ENCODE measurements around the gene CFAP157. TPM values are rescaled to one million over a fixed set of nuclear protein-coding genes. Genes with fewer than 3 reads are reported as not detected.

The CFAP157 gene
- total and polyA plus RNA-seq, 2 of the 13 experiments (the other 11 are each of a cell fraction or from before 2014, with no cell fraction given) = 0.07 TPM; not detected in 1

- TF ChIP-seq IKZF5 (CRISPR knock-in tag; IDR thresholded peaks at IDR 0.05) = 0 out of 2 replicates have a peak, but pooled peaks have one; percentile 23
- TF ChIP-seq, protein P1, sequence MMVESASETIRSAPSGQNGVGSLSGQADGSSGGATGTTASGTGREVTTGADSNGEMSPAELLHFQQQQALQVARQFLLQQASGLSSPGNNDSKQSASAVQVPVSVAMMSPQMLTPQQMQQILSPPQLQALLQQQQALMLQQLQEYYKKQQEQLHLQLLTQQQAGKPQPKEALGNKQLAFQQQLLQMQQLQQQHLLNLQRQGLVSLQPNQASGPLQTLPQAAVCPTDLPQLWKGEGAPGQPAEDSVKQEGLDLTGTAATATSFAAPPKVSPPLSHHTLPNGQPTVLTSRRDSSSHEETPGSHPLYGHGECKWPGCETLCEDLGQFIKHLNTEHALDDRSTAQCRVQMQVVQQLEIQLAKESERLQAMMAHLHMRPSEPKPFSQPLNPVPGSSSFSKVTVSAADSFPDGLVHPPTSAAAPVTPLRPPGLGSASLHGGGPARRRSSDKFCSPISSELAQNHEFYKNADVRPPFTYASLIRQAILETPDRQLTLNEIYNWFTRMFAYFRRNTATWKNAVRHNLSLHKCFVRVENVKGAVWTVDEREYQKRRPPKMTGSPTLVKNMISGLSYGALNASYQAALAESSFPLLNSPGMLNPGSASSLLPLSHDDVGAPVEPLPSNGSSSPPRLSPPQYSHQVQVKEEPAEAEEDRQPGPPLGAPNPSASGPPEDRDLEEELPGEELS (CRISPR knock-in tag; IDR thresholded peaks at IDR 0.05) = peak; percentile 63
- TF ChIP-seq GATA4 (IDR thresholded peaks at IDR 0.05; ENCODE audit: borderline replicate concordance, low read depth) = no peak
- TF ChIP-seq HOXA7 (CRISPR knock-in tag; IDR thresholded peaks at IDR 0.05) = no peak
- TF ChIP-seq IKZF1 (IDR thresholded peaks at IDR 0.05) = no peak
- TF ChIP-seq MAZ (IDR thresholded peaks at IDR 0.05; ENCODE audit: borderline replicate concordance, low read depth, low read length) = no peak
- TF ChIP-seq MAZ (CRISPR knock-in tag; IDR thresholded peaks at IDR 0.05; ENCODE audit: low read depth) = peak; percentile 37; the same call in 1 of the 2 replicates
- peak; percentile 61 for TF ChIP-seq MNT (IDR thresholded peaks at IDR 0.05)
- 0 out of 2 replicates have a peak, but pooled peaks have one; percentile 57 for TF ChIP-seq ZNF451 (CRISPR knock-in tag; IDR thresholded peaks at IDR 0.05)
Observed at GRCh38 chr9:127664678-127665507, 41.9 kb upstream of the CFAP157 start (continued).
